ENCODE results near the gene MAN1C1. TPM values are rescaled to one million over a fixed set of nuclear protein-coding genes. Genes with fewer than 3 reads are reported as not detected.

MAN1C1 gene
- polyA plus RNA-seq, 1 donor from 2014 or later = 1.3 TPM

DNA sequence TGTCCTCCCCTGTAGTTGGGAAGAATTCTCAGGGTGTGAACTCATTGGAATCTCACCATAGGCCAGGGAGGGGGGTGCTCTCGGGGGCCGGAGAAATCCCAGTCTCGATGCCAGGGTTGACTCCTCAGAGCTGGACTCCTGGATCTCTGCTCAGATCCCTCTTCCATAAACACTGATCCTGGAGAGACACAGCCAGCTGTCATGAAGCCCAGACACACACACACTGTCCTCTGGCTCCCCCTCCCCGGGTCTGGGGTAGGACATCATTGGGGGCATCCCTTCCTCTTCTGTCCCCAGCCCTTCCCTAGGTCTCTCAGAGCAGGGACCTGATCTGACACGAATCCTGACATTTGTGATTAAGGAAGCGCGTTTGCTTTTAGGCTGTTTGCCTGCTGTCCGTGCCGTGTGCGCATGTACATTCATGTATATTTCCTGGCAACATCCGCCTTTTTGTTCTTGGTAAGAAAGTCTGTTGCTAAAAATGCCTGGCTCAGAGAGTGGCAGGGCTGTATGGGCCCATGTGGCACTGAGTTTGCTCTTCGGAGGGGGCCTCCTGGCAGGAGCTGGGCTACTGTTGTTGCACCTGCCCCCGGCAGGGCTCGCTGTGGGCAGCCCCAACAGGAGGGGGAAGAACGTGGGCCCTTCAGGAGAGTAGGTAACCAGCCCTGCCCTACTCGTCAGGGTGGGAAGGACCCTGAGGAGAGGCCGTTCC lies 138.0 kb downstream of the MAN1C1 start:
- H3K4me2 ChIP-seq (ENCODE audit: low read length) = no peak overlapping the region
- no peak overlapping the region for H2AFZ ChIP-seq (ENCODE audit: low read depth, low read length)
- no peaks in the 10 kb centered on the region for H3K9me3 ChIP-seq (ENCODE audit: low read length)
- no peaks in the 10 kb centered on the region for H3K79me2 ChIP-seq (replicated peaks; ENCODE audit: insufficient read depth, low read length)
- no peaks in the 10 kb centered on the region for H3K27me3 ChIP-seq (ENCODE audit: insufficient read depth, low read depth, low read length)
- no peaks in the 10 kb centered on the region for H3K9me2 ChIP-seq (ENCODE audit: insufficient read depth, low read length)
- no peaks in the 10 kb centered on the region for H4K20me1 ChIP-seq (ENCODE audit: insufficient read depth)
- no peak overlapping the region for H3K4me3 ChIP-seq (ENCODE audit: low read length)
- H3K36me3 ChIP-seq (ENCODE audit: insufficient read depth, low read length) = no peaks in the 10 kb centered on the region
- no peak overlapping the region for H3K27ac ChIP-seq (ENCODE audit: low read length)
- no peaks in the 10 kb centered on the region for H3F3A ChIP-seq (ENCODE audit: insufficient read depth, low read length, poor library complexity, severe bottlenecking)
- no peak overlapping the region for H3K9ac ChIP-seq (ENCODE audit: low read length)
- no peak for TF ChIP-seq POLR2AphosphoS5 (IDR thresholded peaks at IDR 0.05)

GRCh38 chr1:25755475-25756125 lies 139.0 kb downstream of the MAN1C1 start:
- Histone ChIP-seq H2AFZ (ENCODE audit: low read depth, low read length) (no peak overlapping the region), H3K9me2 (ENCODE audit: insufficient read depth, low read length) (no peaks in the 10 kb centered on the region), H3K9me3 (ENCODE audit: low read length) (no peaks in the 10 kb centered on the region), H3K27ac (ENCODE audit: low read length) (no peak overlapping the region), H3K9ac (ENCODE audit: low read length) (no peak overlapping the region), H3K36me3 (ENCODE audit: insufficient read depth, low read length) (no peaks in the 10 kb centered on the region), H3K79me2 (replicated peaks; ENCODE audit: insufficient read depth, low read length) (no peaks in the 10 kb centered on the region), H4K20me1 (ENCODE audit: insufficient read depth) (no peaks in the 10 kb centered on the region), H3K4me3 (ENCODE audit: low read length) (no peak overlapping the region), H3F3A (ENCODE audit: insufficient read depth, low read length, poor library complexity, severe bottlenecking) (no peaks in the 10 kb centered on the region), H3K4me2 (ENCODE audit: low read length) (no peak overlapping the region), H3K27me3 (ENCODE audit: insufficient read depth, low read depth, low read length) (no peaks in the 10 kb centered on the region)
- TF ChIP-seq REST (IDR thresholded peaks at IDR 0.05; ENCODE audit: borderline replicate concordance) = no peak
- TF ChIP-seq, protein P1, sequence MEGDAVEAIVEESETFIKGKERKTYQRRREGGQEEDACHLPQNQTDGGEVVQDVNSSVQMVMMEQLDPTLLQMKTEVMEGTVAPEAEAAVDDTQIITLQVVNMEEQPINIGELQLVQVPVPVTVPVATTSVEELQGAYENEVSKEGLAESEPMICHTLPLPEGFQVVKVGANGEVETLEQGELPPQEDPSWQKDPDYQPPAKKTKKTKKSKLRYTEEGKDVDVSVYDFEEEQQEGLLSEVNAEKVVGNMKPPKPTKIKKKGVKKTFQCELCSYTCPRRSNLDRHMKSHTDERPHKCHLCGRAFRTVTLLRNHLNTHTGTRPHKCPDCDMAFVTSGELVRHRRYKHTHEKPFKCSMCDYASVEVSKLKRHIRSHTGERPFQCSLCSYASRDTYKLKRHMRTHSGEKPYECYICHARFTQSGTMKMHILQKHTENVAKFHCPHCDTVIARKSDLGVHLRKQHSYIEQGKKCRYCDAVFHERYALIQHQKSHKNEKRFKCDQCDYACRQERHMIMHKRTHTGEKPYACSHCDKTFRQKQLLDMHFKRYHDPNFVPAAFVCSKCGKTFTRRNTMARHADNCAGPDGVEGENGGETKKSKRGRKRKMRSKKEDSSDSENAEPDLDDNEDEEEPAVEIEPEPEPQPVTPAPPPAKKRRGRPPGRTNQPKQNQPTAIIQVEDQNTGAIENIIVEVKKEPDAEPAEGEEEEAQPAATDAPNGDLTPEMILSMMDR (IDR thresholded peaks at IDR 0.05; ENCODE audit: poor library complexity, severe bottlenecking) = no peak

GRCh38 chr1:25756215-25756614 lies 139.6 kb downstream of the MAN1C1 start:
- no peak overlapping the region for H3K4me2 ChIP-seq (ENCODE audit: low read length)
- no peak overlapping the region for H3K4me3 ChIP-seq (ENCODE audit: low read length)
- H3K27me3 ChIP-seq (ENCODE audit: insufficient read depth, low read depth, low read length) = no peaks in the 10 kb centered on the region
- H3F3A ChIP-seq (ENCODE audit: insufficient read depth, low read length, poor library complexity, severe bottlenecking) = no peaks in the 10 kb centered on the region
- no peak for TF ChIP-seq EP300 (conservative IDR thresholded peaks at IDR 0.05; ENCODE audit: poor library complexity, severe bottlenecking)
- TF ChIP-seq RAD21 (conservative IDR thresholded peaks at IDR 0.05) = no peak
- no peak for TF ChIP-seq SMC3 (conservative IDR thresholded peaks at IDR 0.05; ENCODE audit: poor library complexity)
- no peak for TF ChIP-seq EZH2 (IDR thresholded peaks at IDR 0.05; ENCODE audit: borderline replicate concordance, insufficient read depth, low read length, poor library complexity, severe bottlenecking)
- no peak for TF ChIP-seq TAF1 (IDR thresholded peaks at IDR 0.05; ENCODE audit: low read depth)
- no peak for TF ChIP-seq MXI1 (conservative IDR thresholded peaks at IDR 0.05; ENCODE audit: poor library complexity, severe bottlenecking)
- no peaks in the 10 kb centered on the region for H4K20me1 ChIP-seq (ENCODE audit: insufficient read depth)
- H3K36me3 ChIP-seq (ENCODE audit: insufficient read depth, low read length) = no peaks in the 10 kb centered on the region
- H3K9me2 ChIP-seq (ENCODE audit: insufficient read depth, low read length) = no peaks in the 10 kb centered on the region
- no peak overlapping the region for H3K9ac ChIP-seq (ENCODE audit: low read length)
- H3K27ac ChIP-seq (ENCODE audit: low read length) = no peak overlapping the region
- no peaks in the 10 kb centered on the region for H3K79me2 ChIP-seq (replicated peaks; ENCODE audit: insufficient read depth, low read length)
- no peak overlapping the region for H2AFZ ChIP-seq (ENCODE audit: low read depth, low read length)
- H3K9me3 ChIP-seq (ENCODE audit: low read length) = no peaks in the 10 kb centered on the region
